ENCODE measurements around the gene TALDO1. TPM values are rescaled to one million over a fixed set of nuclear protein-coding genes. Genes with fewer than 3 reads are reported as not detected.

TALDO1 gene
- total and polyA plus RNA-seq, 4 donors, result 72.5 to 181 (median 128) TPM

GRCh38 chr11:772429-773390 lies 25.4 kb downstream of the TALDO1 start:
- Histone ChIP-seq H3K36me3 (ENCODE audit: control insufficient read depth in 4 of 4, insufficient read depth in 3 of 4, low read depth in 1 of 4, low read length in 3 of 4) (peaks cover 5 to 25% (median 12%) of the 10 kb centered on the region in 4 donors), H3K4me3 (ENCODE audit: low read depth in 1 of 3, low read length in 3 of 3) (no peak overlapping the region), H3K27ac (ENCODE audit: low read depth in 1 of 2, low read length in 2 of 2) (no peak overlapping the region), H3K9me3 (ENCODE audit: control insufficient read depth in 4 of 4, low read length in 3 of 4) (no peaks in the 10 kb centered on the region), H3K4me1 (ENCODE audit: control insufficient read depth in 4 of 4, insufficient read depth in 4 of 4, low read length in 3 of 4) (peaks cover 5 to 15% (median 8%) of the 10 kb centered on the region in 4 donors), H3K9ac (ENCODE audit: low read depth in 1 of 2, low read length in 2 of 2) (no peak overlapping the region), H3K27me3 (ENCODE audit: control insufficient read depth in 4 of 4, insufficient read depth in 4 of 4, low read length in 3 of 4) (no peaks in the 10 kb centered on the region)
- WGBS, result 90% methylated on average over 34 of the region's 34 CpGs
- no peak for DNase-seq (ENCODE audit: low spot score)
- no peak for TF ChIP-seq NR2F2 (IDR thresholded peaks at IDR 0.05)
- no peak for TF ChIP-seq FOXA1 (IDR thresholded peaks at IDR 0.05)
- TF ChIP-seq, protein P1, sequence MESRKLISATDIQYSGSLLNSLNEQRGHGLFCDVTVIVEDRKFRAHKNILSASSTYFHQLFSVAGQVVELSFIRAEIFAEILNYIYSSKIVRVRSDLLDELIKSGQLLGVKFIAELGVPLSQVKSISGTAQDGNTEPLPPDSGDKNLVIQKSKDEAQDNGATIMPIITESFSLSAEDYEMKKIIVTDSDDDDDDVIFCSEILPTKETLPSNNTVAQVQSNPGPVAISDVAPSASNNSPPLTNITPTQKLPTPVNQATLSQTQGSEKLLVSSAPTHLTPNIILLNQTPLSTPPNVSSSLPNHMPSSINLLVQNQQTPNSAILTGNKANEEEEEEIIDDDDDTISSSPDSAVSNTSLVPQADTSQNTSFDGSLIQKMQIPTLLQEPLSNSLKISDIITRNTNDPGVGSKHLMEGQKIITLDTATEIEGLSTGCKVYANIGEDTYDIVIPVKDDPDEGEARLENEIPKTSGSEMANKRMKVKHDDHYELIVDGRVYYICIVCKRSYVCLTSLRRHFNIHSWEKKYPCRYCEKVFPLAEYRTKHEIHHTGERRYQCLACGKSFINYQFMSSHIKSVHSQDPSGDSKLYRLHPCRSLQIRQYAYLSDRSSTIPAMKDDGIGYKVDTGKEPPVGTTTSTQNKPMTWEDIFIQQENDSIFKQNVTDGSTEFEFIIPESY (IDR thresholded peaks at IDR 0.05), result no peak
- TF ChIP-seq RAD21 (IDR thresholded peaks at IDR 0.05), result no peak
- no peak for TF ChIP-seq CTCF (IDR thresholded peaks at IDR 0.05; ENCODE audit: low read depth, low read length, missing input control)
- no peak for TF ChIP-seq HNF4A (conservative IDR thresholded peaks at IDR 0.05)
- TF ChIP-seq HNF4G (IDR thresholded peaks at IDR 0.05), result no peak
- no peak for TF ChIP-seq TAF1 (conservative IDR thresholded peaks at IDR 0.05)
- no peak for TF ChIP-seq FOXA2 (IDR thresholded peaks at IDR 0.05)
- no peak for TF ChIP-seq EGR1 (IDR thresholded peaks at IDR 0.05; ENCODE audit: low read depth in 2 of 2)
- TF ChIP-seq RXRA (IDR thresholded peaks at IDR 0.05), result no peak
- no peak for TF ChIP-seq REST (IDR thresholded peaks at IDR 0.05)
- TF ChIP-seq JUND (IDR thresholded peaks at IDR 0.05), result no peak
- TF ChIP-seq SP1 (IDR thresholded peaks at IDR 0.05), result no peak
- no peak for TF ChIP-seq YY1 (IDR thresholded peaks at IDR 0.05)

GRCh38 chr11:773425-773824 lies 26.2 kb downstream of the TALDO1 start:
- WGBS, result 93% methylated on average over 5 of the region's 5 CpGs
- H3K9ac ChIP-seq (ENCODE audit: low read depth in 1 of 2, low read length in 2 of 2), result no peak overlapping the region
- H3K9me3 ChIP-seq (ENCODE audit: control insufficient read depth in 4 of 4, low read length in 3 of 4), result no peaks in the 10 kb centered on the region
- H3K4me3 ChIP-seq (ENCODE audit: low read depth in 1 of 3, low read length in 3 of 3), result no peak overlapping the region
- H3K27ac ChIP-seq (ENCODE audit: low read depth in 1 of 2, low read length in 2 of 2), result no peak overlapping the region
- no peaks in the 10 kb centered on the region for H3K27me3 ChIP-seq (ENCODE audit: control insufficient read depth in 4 of 4, insufficient read depth in 4 of 4, low read length in 3 of 4)
- DNase-seq (ENCODE audit: low spot score), result no peak
- TF ChIP-seq HNF4G (IDR thresholded peaks at IDR 0.05), result no peak
- no peak for TF ChIP-seq JUND (IDR thresholded peaks at IDR 0.05)
- no peak for TF ChIP-seq FOXA1 (IDR thresholded peaks at IDR 0.05)
- no peak for TF ChIP-seq CTCF (IDR thresholded peaks at IDR 0.05; ENCODE audit: low read depth, low read length, missing input control)
- TF ChIP-seq YY1 (IDR thresholded peaks at IDR 0.05), result no peak
- peaks cover 5 to 25% (median 12%) of the 10 kb centered on the region in 4 donors for H3K36me3 ChIP-seq (ENCODE audit: control insufficient read depth in 4 of 4, insufficient read depth in 3 of 4, low read depth in 1 of 4, low read length in 3 of 4)
- H3K4me1 ChIP-seq (ENCODE audit: control insufficient read depth in 4 of 4, insufficient read depth in 4 of 4, low read length in 3 of 4), result peaks cover 7 to 22% (median 12%) of the 10 kb centered on the region in 4 donors
